NCI-H1436 treated with DMSO at 0.1 percent for 48 hours (cell line): ENCODE results near the gene CGB7.

Experiments used
- DNase-seq: peaks from one replicate; lab custom pipeline; 2025; lab: John Stamatoyannopoulos, UW

The CGB7 gene

DNA sequence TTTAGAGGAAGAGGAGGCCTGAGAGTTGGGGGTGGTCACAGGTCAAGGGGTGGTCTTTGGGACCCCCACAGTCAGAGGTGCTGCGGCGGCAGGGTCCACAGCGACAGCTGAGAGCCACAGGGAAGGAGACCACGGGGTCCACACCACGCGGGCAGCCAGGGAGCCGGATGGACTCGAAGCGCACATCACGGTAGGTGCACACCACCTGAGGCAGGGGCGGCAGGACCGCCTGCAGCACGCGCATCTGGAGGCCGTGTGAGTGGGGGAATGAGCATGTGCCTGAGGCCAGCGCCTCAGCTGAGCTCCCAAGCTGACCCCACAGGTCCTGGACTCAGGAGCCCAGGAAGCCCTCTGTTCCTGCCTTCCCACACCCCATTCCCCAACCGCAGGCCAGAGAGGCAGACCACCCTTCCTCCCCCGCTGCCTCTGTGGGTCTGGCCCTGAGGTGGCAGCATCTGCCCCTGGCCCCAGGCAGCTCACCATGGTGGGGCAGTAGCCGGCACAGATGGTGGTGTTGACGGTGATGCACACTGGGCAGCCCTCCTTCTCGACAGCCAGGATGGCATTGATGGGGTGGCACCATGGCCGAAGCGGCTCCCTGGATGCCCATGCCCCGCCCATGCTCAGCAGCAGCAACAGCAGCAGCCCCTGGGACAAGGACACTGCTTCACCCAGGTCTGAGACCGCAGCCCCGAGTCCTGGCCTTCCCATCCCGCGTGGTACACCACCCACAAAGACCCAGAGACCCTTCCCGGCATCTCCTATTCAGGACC is 41.3 kb downstream of the CGB7 start:
- DNase-seq = no peak

DNA sequence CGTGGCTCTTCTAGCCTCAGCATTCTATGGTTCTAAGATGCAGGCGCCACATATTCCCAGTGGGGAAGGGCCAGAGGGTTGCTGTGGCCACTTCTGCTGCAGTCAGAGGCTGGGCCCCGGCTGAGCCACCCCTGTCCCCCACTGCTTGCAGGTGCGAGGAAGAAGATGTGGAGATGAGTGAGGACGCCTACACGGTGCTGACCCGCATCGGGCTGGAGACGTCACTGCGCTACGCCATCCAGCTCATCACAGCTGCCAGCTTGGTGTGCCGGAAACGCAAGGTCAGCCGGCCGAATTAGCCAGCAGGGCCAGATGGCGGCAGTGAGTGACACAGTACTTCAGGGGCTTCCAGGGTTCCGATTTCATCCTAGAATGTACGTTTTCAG is 42.7 kb downstream of the CGB7 start:
- DNase-seq = no peak

DNA sequence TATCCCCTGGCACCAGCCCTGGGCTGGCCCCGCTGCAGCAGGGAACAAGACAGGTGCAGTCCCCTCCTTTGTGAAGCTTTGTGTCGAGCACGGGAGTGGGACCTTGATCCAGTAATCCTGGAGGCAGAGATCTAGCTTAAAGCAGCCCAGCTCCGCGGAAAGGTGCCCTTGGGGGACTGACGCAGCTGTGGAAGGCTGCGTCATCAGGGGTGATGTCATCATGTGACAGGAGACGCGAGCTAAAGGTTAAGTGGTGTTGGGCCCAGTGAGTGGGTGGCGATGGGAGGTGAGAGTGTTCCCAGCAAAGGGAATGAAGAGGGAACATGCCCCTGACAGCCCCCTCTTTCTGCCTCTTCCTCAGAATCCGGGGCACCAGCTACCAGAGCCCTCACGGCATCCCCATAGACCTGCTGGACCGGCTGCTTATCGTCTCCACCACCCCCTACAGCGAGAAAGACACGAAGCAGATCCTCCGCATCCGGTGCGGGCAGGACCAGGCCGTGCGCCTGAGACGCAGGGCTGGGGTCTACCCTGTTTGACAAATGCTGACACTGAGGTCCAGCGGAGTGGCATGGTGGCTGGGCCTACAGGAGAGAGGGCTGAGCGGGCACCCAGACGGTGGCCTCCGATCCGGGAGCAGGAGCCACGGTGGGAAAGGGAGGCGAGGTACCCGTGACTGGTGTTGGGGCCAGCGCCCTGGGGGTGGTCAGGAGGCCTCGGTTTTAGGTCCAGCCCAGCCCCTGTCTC is 43.3 kb downstream of the CGB7 start:
- no peak for DNase-seq

DNA sequence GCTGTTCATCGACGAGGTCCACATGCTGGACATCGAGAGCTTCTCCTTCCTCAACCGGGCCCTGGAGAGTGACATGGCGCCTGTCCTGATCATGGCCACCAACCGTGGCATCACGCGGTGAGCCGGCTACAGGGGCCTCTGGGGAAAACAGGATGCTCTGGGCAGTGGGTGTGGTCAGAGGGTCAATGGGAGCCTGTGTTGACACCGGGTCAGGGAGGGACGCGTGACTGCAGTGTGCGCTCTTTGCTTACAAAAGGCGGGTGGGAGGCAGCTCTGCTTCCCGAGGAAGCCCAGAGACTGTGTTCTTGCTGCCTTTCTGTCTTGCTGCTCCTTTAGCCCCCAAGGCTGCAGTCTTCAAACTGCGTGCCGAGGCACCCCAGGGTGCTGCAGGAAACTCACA is 46.4 kb downstream of the CGB7 start:
- DNase-seq = no peak

DNA sequence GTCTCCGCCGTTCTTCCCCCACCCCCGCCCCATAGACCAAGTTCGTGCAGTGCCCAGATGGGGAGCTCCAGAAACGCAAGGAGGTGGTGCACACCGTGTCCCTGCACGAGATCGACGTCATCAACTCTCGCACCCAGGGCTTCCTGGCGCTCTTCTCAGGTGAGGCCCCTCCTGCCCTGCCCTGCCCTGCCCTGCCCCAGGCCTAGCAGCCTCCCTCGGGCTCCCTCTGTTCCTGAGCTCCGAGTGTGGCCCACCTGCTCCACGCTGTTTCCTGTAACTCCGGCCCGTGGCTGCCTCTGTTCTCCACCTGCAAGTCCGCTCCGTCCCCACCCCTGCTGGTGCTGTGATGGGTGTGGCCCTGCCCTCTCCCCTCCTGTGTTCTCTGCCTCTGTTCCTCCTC is 47.1 kb downstream of the CGB7 start:
- DNase-seq = no peak

DNA sequence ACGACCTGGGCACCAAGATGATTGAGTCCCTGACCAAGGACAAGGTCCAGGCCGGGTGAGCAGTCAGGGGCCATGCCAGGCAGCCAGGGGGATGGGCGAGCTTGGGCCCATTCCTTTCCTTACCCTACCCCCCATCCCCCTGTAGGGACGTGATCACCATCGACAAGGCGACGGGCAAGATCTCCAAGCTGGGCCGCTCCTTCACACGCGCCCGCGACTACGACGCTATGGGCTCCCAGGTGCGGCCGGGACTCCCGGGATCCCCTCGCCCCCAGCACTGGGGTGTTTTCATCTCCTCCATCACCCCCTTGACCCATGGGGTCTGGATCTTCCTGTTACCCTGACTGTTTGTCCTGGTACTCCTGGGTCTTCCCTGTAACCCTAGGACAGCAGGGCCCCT is 47.7 kb downstream of the CGB7 start:
- DNase-seq = no peak

DNA sequence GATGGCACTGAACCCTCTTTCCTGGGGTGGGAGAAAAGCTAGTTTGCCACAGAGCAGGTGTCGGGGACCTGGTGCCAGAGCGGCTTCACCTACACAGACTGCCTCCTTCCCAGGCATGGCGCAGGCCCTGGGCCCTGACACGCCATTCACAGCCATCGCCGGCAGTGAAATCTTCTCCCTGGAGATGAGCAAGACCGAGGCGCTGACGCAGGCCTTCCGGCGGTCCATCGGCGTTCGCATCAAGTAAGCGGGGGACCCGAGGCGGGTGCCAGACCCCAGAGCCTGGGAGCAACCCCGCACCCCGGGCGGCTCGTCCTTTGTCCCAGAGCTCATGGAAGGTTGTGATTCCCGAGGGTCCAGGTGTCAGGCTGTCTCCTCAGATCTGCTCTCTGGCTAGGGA is 50.6 kb downstream of the CGB7 start:
- DNase-seq = no peak

DNA sequence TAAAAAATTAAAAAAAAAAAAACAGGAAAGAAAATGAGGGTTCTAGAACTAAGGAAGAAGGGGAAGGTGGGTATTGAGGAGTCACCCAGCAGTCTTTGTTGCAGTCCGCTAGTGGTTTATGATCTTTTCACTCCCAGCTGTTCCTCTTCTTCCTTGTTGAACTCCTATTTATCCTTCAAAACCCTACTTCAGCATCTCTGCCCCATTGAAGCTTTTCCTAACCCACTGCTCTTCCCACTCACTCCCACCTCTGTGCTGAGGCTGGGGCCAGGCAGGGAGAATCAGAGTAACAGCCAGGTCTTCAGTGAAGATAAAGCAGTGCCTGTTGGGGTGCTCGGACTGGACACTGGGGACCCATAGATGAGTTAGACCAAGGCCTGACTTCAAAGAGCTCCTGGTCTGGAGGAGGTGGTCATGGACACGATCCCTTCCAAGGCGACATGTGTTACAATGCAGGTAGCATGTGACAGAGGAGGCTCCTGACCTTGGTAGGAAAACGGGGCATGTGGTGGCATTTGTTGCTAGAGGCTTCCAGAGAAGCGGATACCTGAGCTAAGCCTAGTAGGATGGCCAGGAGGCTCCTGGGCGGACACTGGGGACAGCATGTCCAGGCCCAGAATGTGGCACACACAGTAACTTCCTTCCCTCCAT is 52.5 kb downstream of the CGB7 start:
- DNase-seq = no peak
